GM19351 (cell line): ENCODE results near the gene GDI2.
"Not testable (repeated sequence)": the region's sequence is repeated elsewhere in the genome, so short reads cannot be mapped to it uniquely, and the experiment has no call there.

Source experiments
- ATAC-seq: cut with Tn5 transposase; IDR thresholded peaks from one replicate; pipeline ENCODE4 v1.9.1; 2021; ENCODE audit warnings: mild to moderate bottlenecking, moderate library complexity; ENCODE audit not compliant: unreplicated experiment

Gene GDI2

DNA sequence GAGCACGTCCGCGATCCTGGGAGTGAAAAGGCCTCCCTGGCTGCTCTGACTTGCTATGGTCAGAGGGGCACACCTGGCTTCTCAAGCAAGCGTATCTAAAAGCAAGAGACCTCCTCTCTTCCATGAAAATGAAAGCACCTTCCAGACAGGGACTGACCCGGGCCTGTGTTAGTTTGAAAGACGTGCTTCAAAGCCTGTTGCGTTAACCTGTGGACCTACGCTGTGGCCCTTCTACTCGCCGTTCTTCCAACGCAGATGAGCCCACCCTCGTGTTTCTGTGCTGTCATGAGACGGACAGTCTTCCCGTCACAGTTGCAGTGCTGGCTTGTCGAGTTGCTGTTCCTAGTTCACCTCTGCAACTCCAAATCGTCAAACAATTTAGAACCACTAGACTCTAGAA lies 15.5 kb upstream of the GDI2 start:
- no peak for ATAC-seq

DNA sequence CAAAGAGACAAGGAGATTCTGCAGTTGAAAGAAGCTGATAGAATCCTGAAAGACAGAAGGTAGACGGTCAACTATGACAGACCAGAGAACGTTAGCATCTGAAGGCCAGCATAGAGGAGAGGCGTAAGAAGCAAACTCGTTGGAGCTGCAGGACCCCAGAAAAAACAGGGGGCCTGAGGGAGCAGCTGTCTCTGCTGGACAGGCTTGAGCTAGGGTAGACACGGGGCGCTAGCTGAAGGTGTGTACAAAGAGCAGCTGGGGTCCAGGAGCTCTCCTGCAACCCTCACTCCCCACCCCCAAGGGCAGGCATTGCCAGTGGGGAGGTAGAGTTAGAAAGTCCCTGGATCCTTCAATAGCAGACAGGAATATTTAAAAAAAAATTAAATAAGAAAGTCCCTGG lies 14.6 kb upstream of the GDI2 start:
- ATAC-seq, result no peak

DNA sequence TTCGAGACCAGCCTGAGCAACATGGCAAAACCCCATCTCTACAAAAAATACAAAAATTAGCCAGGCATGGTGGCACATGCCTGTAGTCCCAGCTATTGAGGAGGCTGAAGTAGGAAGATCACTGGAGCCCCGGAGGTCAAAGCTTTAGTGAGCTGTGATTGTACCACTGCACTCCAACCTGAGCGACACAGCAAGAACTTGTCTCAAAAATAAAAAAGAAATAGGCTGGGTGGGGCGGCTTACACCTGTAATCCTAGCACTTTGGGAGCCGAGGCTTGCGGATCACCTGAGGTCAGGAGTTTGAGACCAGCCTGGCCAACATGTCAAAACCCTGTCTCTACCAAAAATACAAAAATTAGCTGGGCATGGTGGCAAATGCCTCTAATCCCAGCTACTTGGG lies 13.3 kb upstream of the GDI2 start:
- ATAC-seq, result not testable (repeated sequence)

DNA sequence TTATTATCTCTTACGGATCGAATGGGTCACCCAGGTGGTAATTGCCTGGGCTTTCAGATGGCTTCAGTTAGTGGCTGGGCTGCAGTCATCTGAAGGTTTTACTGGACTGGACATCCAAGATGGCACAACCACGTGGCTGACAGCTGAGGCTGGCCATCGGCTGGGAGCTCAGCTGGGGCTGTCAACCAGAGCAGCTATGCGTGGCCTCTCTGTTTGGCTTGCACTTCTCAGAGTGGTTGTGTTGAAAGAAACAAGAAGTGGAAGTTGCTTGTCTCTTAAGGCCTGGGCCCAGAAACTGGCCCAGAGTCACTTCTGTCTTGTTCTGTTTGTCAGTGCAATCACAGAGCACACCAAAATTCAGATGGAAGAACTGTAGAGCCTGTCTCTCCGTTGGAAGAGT lies 5.7 kb upstream of the GDI2 start:
- ATAC-seq, result peak; percentile 58

DNA sequence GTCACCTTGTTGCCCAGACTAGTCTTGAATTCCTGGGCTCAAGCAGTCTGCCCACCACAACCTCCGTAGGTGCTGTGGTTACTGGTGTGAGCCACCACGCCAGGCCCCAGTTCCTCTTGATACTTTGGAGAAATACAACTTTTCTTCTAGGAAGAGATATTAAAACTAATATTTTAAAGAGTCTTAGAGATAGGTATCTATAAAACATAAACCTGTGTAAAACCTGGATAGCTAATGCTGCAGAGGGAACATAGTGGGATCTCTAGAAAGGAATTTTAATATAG lies 4.8 kb upstream of the GDI2 start:
- no peak for ATAC-seq

DNA sequence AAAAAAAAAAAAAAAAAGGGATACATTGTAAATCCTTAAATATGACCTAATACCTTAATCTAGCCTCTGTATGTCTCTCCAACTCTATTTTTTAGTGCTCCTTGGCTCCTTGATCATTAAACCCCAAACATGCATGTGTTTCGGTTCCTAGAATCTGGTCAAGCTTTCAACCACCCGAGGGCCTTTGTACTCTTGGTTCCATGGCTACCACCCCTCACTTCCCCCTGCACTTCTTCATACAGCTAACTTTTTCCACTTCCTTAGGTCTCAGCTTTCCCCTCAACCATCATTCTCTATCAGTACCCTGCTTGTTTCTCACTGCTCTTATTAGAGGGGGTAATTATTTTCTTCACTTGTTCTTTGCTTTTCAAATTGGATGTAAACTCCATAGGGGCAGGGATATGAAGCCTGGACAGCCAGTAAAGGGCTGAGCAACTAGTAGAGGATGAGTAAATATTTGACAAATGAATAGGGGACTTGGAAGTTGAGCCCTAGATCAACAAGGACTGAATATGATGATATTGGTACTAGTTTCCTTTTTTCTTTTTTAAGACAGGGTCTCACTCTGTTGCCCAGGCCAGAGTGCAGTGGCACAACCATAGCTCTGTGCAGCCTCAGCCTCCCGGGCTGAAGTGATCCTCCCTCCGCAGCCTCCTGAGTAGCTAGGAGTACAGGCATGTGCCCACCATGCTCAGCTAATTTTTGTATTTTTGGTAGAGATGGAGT lies 4.3 kb upstream of the GDI2 start:
- ATAC-seq, result peak; percentile 23

DNA sequence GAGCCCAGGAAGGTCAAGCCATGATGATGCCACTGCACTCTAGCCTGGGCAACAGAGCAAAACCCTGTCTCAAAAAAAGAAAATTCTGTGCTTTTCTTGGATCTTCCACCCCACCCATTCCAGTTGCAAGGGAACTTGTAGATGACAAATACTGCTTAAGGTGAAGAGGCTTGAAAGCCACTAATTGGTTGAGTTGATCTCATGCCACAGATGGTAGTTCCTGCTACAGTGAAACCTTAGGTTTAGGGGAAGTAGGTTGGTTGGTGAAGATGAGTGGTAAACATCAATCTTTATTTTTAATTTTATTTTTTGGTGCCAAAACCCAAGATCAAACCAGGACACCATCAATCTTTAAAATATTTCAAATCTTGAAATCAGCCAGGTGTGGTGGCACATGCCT lies 2.9 kb upstream of the GDI2 start:
- peak; percentile 19 for ATAC-seq

DNA sequence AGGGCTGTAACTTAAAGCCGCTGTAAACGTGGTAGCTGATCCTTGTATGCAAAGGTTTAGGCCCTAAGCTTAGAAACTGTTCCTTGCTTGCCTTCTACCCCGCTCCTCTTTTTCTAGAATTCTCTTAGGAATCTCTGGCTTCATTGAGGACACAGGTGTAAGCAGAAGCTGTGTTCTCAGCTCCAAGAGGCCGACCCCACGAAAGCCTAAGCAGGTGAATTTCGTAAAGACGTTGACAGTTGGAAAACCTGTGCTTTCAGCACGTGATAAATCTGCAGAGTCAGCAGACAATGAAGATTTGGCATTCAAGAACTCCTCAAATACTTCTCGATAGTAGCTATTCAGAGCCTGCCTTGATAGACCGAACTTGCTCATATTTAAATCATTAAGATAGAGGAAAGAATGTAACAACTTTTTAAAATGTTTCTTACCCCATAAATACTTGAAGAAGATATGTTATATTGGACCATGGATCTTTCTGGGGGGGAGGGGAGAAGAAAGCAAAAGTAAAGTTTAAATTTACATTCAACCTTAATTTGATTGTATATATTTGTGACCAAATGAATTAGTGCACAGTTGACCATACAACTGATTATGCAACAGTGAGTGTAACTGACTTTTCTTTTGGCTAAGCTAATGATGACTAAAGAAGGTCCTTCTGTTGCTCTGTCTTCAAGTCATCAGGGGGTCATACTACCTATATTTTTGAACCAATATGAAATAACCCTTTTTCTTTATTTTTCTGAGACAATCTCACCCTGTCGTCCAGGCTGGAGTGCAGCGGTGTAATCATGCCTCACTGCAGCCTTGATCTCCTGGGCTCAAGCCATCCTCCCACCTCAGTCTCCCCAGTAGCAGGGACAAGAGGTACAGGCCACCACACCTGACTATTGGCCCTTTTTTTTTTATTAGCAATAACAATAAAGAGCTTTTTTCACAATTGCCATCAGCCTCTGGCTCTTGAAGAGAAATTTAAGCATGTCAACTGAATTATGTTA lies 1.2 kb upstream of the GDI2 start:
- no peak for ATAC-seq

DNA sequence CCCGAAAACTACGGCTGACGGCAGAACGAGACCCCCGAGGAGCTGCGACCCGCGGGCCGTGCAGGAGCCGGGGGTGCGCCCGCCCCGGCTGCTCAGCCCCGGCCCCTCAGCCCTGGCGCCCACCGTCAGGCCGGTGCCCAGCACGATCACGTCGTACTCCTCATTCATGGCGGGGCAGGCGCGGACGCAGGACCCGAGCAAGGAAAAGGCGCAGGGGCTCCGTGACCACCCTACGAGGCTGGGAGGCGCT lies 218 bp downstream of the GDI2 start:
- peak; percentile 23 for ATAC-seq

DNA sequence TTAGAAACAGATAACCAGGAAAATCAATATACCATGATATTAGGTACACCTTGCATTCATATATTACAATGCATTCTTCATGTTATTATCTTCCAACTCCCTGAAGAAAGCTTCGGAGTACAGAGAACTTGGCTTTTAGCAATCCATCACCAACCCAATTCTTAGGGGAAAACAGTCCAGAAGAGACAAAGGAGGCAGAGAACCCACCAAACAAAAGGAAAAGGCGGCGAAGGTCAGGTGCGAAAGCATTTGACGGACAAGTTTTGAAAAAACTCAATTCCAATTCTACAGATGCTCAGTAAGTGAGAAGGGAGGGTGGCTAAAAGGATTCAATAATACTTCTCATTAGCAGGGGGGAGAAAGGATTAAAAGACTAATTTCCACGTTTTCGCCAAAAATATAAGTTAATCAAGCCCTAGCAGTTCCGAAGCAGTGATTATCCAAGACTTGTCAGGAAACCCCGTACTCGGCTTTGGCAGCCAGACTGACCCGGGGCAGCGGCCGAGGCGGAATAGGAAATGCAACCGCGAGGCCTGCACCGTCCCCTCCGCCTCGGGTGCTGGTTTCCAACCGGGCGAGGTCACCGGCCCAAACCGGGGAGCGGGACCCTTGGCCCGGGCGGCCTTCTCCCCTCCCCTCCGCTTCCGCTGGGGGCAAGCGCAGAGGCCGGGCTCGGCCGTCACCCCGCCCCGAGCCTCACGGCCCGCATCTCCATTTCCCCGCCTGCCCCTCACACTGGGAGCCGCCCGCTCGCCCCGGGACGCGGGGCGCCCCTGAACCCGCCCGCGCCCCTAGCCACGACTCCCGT lies 747 bp downstream of the GDI2 start:
- ATAC-seq, result peak; percentile 18

DNA sequence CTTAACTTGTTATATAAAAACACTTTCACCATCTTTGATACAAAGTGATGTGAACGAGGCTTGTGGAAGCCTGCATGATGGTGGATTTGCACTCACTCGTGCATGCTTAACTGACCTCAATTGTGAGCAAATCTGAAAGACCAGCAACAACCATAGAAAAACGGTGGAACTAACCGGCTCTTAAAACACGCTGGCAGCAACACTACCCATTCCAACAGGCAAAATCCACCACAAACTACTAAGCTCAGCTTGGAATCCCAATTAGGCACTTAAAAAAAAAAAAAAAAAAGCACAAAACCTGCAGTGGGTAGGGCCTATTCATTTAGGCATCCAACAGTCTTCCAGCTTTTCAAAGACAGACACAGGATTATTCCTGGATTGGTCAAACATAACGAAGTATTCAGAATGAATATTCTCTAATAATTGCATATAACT lies 1.8 kb downstream of the GDI2 start:
- ATAC-seq, result no peak

DNA sequence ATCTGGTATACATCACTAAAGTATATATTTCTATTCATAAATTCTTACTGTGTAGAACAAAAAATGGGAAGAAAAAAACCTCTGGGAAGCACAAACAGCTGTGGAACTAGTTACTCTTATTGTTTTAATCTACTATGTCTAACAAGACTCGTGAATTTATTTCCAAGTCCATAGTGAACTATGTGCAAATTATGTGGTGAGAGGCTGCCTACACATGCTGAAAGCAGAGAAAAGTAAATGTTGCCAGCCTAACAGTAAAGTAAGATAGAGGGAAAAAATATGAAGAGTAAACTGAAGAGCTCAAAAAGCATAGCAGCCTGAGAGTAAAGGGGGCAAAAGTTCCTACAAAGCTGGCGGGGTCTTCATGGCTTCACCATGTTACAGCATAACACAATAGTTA lies 3.0 kb downstream of the GDI2 start:
- ATAC-seq, result no peak

DNA sequence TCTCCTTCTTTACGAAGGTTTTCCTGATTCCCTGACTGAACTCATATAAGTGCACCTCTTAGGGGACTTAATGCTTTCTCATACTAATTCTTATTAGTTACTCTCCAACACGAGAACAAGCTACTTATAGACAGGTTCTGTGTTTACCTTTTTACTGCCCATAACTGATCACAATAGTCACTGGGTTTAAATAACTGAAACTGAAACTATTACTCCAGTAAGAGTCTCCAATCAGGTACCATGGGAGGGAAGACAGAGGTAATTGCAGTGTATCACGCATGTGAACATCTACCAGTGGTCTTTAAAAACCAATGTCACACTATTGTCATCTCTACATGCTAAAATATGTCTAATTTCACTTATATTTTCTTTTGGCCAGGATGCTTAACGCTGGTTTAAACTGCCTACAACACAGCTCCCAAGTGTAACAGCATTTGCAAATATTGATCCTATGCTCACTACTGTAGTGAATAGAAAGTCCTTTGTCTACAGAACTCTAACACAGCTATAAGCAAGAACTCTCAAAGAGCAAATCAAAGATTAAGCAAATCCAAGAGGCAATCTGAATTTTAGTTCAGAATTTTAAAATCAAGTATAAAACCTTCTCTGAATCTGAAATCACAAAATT lies 3.6 kb downstream of the GDI2 start:
- no peak for ATAC-seq

DNA sequence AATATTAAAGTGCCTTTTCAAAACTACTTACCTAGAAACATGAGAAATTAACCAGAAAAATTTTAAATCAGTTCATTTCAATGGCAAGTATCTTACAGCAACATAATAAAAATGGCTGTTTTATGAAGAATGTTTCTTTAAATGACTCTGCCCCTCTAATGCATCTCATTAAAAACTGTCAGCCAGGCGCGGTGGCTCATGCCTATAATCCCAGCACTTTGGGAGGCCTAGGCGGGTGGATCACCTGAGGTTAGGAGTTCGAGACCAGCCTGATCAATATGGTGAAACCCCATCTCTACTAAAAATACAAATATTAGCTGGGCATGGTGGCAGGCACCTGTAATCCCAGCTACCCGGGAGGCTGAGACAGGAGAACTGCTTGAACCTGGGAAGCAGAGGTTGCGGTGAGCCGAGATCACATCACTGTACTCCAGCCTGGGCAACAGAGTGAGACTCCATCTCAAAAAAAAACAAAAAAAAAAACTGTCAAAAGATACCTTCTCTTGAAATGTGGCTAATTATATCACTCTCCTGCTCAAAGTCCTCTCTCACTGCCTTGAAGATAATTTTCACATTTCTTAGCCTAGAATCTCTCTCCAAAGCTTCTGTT lies 4.3 kb downstream of the GDI2 start:
- not testable (repeated sequence) for ATAC-seq

DNA sequence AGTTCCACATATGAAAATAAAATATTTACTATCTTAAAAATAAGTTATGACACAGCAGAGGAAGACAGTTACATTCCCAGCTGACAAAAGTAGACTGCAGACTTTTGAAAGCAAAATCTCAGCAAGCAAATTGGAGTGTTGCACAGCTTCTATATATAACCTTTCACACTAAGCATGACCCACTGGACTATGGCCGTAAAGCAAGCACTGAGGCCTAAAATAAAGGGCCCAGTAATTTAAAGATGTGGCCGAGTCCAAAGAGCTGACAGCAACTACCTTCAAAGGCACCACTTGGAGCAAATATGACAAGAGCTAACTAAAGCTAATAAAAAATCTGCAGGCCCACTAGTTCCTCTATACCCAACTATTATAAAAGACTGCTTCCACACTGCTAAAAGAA lies 6.5 kb downstream of the GDI2 start:
- no peak for ATAC-seq

DNA sequence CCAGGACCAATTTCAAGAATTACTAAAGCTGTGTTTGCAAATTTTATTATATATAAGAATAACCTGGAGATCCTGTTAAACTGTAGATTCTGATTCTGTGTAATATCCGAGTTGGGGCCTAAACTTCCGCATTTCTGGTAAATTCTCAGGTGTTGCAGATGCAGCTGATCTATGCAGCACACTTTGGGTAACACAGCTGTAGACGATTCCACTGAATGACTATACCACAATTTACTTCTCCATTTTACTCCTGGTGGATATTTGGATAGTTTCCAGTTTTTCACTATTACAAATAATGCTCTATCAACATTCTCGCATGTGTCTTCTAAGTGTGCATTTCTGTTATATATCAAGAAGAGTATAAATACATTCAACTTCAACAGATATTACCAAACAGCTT lies 7.5 kb downstream of the GDI2 start:
- peak; percentile 52 for ATAC-seq

DNA sequence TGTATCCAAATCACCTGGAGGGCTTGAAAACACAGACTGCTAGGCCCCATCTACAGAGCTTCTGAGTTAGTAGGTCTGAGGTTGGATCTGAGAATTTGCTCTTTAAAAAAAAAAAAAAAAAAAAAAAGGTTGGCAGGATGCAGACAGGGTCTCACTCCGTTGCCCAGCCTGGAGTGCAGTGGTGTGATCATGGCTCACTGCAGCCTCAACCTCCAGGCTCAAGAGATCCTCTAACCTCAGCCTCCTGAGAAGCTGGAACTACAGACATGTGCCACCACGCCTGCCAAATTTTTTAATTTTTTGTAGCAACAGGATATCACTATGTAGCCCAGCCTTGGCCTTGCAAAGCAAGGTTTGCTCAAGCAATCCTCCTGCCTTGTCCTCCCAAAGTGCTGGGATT lies 8.0 kb downstream of the GDI2 start:
- ATAC-seq, result no peak

DNA sequence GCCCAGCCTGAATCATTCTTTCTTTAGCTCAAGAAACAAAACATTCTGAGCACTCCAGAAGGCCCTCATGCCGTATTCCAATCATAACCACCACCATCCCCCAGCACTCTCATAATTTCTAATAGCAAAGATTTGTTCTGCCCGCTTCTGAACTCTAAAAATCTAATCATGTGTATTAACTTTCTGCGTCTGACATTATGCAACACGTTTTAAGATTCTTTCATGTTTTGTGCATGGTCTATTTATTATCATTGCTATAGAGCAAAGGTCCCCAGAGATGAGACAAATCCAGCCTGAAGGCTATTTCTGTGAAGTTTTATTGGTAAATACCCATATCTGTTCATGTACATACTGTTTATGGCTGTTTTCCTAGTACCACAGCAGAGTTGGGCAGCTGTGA lies 8.8 kb downstream of the GDI2 start:
- ATAC-seq, result no peak

DNA sequence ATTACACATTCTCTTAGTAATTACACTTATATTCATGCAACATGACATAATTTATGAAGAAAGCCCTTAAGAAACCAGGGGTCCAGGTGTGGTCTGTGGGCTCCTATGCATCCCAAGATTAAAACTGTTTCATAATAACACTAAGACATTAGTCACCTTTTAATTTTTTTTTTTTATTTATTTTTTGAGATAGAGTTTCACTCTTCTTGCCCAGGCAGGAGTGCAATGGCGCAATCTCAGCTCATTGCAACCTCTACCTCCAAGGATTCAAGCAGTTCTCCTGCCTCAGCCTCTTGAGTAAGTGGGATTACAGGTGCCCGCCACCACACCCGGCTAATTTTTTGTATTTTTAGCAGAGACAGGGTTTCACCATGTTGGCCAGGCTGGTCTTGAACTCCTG lies 12.5 kb downstream of the GDI2 start:
- no peak for ATAC-seq

DNA sequence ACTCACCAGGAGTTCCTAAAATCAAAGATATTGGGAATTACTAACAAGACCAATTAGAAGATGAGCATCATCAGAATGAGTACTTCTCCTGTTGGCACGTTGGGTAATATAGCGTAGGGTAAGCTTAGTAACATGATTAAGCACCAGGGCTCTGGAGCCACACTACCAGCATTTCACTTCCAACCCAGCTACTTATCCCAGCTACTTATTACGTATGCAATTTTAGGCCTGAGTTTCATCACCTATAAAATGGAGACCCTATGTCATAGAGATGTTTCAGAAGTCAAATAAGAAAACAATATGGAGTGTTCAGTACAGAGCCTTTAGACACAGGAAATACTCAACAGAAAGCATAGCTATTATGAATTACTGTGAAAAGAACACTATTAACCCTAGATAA lies 19.0 kb downstream of the GDI2 start:
- ATAC-seq, result no peak

DNA sequence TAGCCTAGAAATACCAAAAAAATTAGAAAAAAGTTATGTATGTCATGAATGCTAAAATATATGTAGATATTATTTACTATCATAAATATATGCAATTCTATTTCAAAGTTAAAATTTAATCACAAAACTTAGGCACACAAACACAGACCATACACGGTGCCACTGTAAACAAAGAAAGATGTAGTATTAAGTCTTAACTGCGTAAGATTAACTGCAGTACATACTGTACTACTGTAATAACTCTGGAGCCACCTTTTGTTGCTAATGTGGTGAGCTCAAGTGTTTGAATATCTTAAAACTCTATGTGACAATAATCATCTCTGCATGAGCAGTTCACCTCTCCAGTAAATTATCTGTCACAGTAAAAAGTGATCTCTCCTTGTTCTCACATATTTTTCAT lies 23.6 kb downstream of the GDI2 start:
- no peak for ATAC-seq
